Endometrium (tissue), 2 donors: ENCODE data around the gene RRH.

Experiments
- FAIRE-seq: peaks from 2 replicates; lab custom pipeline; 2012; peaks lifted over from hg19 to GRCh38; lab: Jason Lieb, UNC
- donor health status: control.
- donor health status: control.

Gene RRH

DNA sequence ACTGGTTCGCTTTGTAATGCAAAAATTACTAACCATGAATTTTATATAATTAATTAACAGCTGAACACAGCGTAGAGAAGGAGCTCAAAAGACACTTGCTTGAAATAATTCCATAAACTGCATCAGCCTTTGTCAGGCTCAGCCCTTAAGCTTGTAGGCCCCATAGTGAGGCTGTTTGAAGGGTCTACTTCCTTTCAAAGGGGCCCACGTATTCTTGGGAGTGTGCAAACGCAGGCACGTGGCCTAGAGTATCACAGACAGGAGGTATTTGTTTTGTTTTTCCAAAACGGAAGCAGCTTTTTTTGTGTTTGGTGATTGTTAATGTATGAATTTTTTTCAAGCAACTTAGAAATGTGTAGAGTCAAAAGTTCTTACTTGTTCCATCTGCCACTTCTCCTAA is 59.3 kb downstream of the RRH start:
- no peak for FAIRE-seq

DNA sequence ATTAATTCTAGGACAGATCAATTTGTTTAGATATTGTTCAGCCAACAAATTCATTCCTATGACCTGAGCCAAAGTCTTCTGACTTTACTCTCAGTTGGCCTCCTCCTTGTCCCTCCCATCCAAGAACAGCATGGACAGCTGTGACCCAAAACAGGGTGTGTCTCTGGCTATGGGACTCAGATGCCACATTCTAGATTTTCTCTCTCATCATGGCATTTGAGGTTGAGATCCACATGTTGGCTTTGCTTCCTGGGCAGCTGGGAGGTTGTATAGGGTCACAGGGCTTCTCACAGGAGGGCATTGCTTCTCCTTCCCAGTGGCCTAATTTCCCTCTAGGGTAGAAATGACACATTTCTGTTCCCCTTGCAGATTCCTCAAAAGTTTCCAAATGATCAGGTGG is 62.3 kb downstream of the RRH start:
- FAIRE-seq, result no peak
